Fibroblast of villous mesenchyme (primary cell): ENCODE measurements around the gene IL1RN. TPM values are rescaled to one million over a fixed set of nuclear protein-coding genes. Genes with fewer than 3 reads are reported as not detected.

Experiments
- DNase-seq: peaks from one replicate; pipeline ENCODE4 v3.0.0-alpha.2; 2010; ENCODE audit warnings: low read depth
- H3K4me3 ChIP-seq: 2 replicates; pipeline ENCODE4 v1.5.1; 2011; ENCODE audit warnings: low read depth, mild to moderate bottlenecking, low read length
- total RNA-seq: library from RNA; depleted of rRNA; stranded (reverse); fragments of >200 nt; gene quantifications from 2 replicates; pipeline ENCODE4 v1.2.3, GENCODE V29; 2012
- TF ChIP-seq, protein P1 (sequence below): IDR thresholded peaks from 2 replicates; pipeline ENCODE4 v1.5.1; 2012; ENCODE audit warnings: low read depth, mild to moderate bottlenecking, low read length; ENCODE audit not compliant: insufficient read depth

The IL1RN gene
- total RNA-seq, 1 donor = not detected

- H3K4me3 ChIP-seq = no peak overlapping the region
- TF ChIP-seq, protein P1, sequence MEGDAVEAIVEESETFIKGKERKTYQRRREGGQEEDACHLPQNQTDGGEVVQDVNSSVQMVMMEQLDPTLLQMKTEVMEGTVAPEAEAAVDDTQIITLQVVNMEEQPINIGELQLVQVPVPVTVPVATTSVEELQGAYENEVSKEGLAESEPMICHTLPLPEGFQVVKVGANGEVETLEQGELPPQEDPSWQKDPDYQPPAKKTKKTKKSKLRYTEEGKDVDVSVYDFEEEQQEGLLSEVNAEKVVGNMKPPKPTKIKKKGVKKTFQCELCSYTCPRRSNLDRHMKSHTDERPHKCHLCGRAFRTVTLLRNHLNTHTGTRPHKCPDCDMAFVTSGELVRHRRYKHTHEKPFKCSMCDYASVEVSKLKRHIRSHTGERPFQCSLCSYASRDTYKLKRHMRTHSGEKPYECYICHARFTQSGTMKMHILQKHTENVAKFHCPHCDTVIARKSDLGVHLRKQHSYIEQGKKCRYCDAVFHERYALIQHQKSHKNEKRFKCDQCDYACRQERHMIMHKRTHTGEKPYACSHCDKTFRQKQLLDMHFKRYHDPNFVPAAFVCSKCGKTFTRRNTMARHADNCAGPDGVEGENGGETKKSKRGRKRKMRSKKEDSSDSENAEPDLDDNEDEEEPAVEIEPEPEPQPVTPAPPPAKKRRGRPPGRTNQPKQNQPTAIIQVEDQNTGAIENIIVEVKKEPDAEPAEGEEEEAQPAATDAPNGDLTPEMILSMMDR = no peak
- DNase-seq = no peak
Observed at GRCh38 chr2:113162173-113162572, 34.8 kb downstream of the IL1RN start.

- TF ChIP-seq, protein P1 = no peak
- no peak for DNase-seq
- H3K4me3 ChIP-seq = no peak overlapping the region
Observed at GRCh38 chr2:113162869-113163268, 35.5 kb downstream of the IL1RN start.

GRCh38 chr2:113164215-113164929 lies 37.0 kb downstream of the IL1RN start:
- TF ChIP-seq, protein P1 = no peak
- DNase-seq = no peak
- no peak overlapping the region for H3K4me3 ChIP-seq

DNA sequence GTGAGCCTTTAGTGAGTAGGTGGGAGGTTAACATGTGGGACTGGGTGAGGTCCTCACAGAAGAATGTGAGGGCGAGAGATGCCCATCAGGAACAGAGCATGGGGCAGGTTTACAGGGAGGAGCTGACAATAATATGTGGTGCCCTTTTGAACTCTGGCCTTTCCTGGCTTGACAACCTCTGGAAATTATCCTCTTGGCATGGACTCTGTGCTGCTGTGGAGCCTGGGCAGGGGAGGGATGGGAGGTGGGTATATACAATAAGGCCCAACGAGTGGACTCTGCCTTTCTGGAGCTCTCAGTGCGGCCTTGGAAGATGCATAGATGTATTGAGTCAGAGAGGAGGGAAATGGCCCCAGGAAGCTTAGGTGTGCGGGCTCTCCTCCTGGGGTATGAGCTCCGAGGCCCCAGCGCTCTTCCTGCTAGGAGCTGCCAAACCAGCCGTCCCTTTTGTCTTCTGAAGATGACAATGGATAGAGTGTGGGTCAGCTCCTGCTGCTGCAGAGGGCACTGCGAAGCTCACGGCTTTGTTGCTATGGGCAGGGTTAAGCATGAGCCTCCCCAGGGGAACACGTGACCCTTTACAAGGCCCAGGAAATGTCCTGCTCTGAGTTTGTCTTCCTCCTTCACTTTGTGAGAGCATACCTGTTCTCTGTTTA lies 37.7 kb downstream of the IL1RN start:
- TF ChIP-seq, protein P1 = no peak
- no peak overlapping the region for H3K4me3 ChIP-seq
- no peak for DNase-seq

DNA sequence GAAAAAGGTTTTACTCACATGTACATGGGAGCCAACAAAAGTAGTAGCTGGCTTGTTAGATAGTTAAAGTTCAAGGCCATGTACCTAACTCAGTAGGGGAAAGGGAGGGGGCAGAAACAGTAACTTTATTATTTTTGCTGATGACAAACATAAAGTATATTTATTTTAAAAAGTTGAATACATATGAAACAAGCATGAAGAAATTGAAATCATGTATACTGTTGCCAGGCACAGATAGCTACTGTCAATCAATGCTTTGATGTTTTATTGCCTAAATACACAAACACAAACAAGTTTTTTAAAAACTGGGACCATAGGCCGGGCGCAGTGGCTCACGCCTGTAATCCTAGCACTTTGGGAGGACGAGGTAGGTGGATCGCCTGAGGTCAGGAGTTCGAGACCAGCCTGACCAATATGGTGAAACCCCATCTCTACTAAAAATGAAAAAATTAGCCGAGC lies 38.8 kb downstream of the IL1RN start:
- no peak overlapping the region for H3K4me3 ChIP-seq
- TF ChIP-seq, protein P1 = no peak
- no peak for DNase-seq

GRCh38 chr2:113167115-113167932 lies 39.9 kb downstream of the IL1RN start:
- H3K4me3 ChIP-seq = no peak overlapping the region
- TF ChIP-seq, protein P1 = no peak
- DNase-seq = no peak
